Erythroblast (primary cell): Measurements from ENCODE around the gene PDGFA.

ENCODE experiments used
- GATA1 ChIP-seq: IDR thresholded peaks from 2 replicates; pipeline ENCODE4 v1.6.1; 2011; ENCODE audit warnings: low read depth, mild to moderate bottlenecking, control low read depth, low read length, moderate library complexity
- POLR2A ChIP-seq: IDR thresholded peaks from 2 replicates; pipeline ENCODE4 v1.6.1; 2011; ENCODE audit warnings: mild to moderate bottlenecking, low read length

- TF ChIP-seq POLR2A = no peak
- no peak for TF ChIP-seq GATA1
Measured at GRCh38 chr7:506391-506831, 13.2 kb downstream of the PDGFA start.
